GF-D8 (cell line): Measurements from ENCODE around the gene CCDC69.
"Not testable (repeated sequence)": the region's sequence is repeated elsewhere in the genome, so short reads cannot be mapped to it uniquely, and the experiment has no call there.

Experiments used
- DNase-seq: peaks from one replicate; lab custom pipeline; 2025; lab: John Stamatoyannopoulos, UW

CCDC69 gene

GRCh38 chr5:151245680-151246219, 21.9 kb upstream of the CCDC69 start:
- DNase-seq = no peak

DNA sequence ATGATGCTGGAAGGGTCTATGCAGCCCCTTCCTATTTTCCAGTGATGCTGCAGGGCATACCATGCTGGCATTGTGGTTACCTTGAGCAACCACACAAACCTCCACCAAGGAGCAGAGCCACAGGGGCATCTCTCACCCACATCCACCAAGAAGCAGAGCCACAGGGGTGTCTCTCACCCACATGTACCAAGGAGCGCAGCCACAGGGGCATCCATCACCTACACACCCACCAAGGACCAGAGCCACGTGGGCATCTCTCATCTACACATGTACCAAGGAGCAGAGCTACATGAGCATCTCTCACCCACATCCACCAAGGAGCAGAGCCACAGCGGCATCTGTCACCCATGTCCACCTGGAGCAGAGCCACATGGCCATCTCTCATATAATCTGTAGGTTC, 20.3 kb upstream of the CCDC69 start:
- DNase-seq = no peak

DNA sequence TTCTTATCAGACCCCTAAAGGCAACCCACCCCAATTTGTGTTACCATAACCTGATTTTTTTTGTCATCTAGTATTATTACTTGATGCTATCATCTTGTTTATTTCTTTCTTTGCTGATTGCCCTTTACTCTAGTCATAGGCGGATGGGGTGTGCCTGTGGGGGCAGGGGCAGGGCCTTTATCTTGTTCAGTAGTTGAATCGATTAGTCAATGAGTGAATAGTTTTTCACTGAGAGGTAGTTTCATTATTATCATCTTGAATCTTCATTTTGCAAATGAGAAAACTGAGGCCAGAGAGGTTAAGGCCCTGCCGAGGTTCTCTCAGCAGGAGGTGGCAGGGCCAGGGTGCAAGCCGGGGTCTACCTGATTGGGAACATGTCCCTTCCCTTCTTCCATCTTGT, 19.7 kb upstream of the CCDC69 start:
- no peak for DNase-seq

- DNase-seq = no peak
These were observed 19.2 kb upstream of the CCDC69 start for GRCh38 chr5:151243127-151243526.

GRCh38 chr5:151240924-151241635, 17.2 kb upstream of the CCDC69 start:
- DNase-seq = no peak

- not testable (repeated sequence) for DNase-seq
These were observed 16.5 kb upstream of the CCDC69 start for GRCh38 chr5:151240268-151240835.

GRCh38 chr5:151239237-151239861, 15.5 kb upstream of the CCDC69 start:
- DNase-seq = no peak

DNA sequence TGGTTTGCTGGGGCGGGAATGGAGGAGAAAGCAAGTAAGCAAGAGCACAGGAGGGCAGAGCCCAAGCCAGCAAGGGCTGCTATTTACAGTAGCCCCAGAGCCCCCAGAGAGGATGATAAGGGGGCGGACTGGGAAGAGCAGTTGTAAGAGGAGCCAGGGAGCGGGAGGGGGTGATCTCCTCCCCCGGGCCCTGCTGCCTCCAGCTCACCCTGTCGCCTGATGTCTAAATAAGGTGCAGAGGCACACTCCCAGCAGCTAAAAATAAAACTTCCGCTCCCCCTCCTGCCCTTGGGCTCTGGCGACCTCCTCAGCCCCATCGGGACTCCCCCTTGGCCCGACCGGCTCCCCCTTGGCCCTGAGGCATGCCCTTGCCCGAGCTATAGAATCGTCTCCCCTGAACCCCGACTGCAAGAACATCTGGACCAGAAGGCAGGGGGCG, 14.4 kb upstream of the CCDC69 start:
- DNase-seq = no peak

- no peak for DNase-seq
These were observed 13.8 kb upstream of the CCDC69 start for GRCh38 chr5:151237685-151238084.

- no peak for DNase-seq
These were observed 13.0 kb upstream of the CCDC69 start for GRCh38 chr5:151236888-151237287.

DNA sequence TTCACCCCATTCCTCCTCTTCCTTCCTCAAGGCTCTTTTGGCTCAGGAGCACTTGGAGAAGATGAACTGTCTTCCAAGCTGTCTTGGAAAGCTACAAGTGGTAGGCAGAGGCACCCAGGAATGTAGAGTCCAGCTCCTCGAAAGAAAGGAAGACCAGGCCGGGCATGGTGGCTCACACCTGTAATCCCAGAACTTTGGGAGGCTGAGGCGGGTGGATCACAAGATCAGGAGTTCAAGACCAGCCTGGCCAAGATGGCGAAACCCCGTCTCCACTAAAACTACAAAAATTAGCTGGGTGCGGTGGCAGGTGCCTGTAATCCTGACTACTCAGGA, 11.3 kb upstream of the CCDC69 start:
- not testable (repeated sequence) for DNase-seq

- DNase-seq = no peak
These were observed 10.8 kb upstream of the CCDC69 start for GRCh38 chr5:151234476-151235238.

DNA sequence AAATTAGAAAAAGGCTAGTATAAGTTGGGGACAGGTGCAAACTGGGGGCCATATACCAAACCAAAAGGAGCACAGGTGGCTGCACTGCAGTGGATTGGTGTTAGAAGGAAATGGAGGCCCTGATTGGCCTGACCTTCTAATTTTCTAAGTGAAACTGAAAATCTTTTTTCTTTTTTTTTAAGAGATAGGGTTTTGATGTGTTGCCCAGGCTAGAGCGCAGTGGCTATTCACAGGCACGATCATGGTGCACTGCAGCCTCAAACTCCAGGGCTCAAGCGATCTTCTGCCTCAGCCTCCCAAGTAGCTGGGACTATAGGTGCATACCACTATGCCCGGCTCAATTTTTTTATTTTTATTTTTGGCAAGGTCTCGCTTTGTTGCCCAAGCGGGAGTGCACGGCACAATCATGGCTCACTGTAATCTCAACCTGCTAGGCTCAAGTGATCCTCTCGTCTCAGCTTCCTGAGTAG, 9.8 kb upstream of the CCDC69 start:
- no peak for DNase-seq

DNA sequence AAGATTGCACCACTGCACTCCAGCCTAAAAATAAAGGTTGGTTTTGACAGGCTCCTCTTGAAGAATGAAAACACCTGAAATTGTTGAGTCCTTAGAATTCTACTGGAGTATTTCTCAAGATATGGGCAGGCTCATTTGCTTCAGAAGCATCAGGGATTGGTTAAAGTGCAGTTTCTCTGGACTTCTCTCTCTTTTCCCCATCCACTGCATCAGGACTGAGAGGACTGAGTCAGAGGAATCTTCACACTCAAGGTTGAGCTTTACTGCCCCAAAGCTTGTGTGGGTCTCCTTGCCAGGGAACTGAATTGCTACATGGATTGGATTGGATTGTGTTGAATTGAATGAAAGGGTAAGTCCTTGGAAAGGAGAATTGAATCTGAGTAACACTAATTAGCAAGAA, 7.5 kb upstream of the CCDC69 start:
- DNase-seq = no peak

DNA sequence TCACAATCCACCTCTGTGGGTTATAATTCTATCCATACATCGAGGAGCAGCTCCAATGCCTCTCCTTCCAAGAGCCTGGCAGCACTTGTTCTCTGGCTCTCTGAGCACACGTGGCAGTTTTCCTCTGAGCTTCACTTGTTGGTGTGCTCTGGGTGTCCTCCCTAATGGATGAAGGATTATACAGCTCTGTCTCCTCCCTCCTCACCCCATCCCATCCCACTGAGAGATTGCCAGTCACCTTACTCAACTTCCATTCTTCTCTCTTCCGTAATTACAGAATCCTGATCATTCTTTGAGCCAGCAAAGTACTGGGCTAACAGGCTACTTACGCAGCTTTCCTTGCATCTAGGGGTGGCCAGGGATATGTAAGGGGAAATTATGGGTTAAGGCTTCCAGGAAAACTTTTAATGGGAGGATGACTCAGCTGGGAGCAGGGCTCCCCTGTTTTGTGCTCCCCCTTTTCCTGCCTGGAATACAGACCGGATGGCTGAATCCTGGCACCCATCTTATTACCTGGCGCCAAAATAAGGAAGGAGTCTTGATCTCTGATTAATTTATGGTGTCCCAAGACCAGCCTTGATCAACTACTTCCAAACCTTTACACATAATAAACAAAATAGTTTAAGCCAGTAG, 6.3 kb upstream of the CCDC69 start:
- no peak for DNase-seq

DNA sequence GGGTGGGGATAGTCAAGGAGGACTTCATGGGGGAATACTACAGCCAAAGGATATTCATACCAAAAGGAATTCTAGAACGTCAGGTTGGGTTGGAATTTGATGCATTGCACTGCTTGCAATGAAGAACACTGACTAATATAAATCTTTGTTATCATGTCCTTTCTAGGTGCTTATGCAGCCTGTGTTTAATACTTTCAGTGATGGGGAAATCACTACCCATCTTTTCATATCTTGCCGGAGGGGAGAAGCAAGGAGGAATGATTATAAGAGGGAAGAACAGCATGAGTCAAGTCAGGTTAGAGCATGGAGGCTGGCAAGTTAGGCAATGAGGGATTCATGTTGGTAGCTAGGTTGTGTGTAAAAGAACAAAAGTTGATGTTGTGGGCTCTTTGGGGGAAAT, 5.1 kb upstream of the CCDC69 start:
- no peak for DNase-seq

DNA sequence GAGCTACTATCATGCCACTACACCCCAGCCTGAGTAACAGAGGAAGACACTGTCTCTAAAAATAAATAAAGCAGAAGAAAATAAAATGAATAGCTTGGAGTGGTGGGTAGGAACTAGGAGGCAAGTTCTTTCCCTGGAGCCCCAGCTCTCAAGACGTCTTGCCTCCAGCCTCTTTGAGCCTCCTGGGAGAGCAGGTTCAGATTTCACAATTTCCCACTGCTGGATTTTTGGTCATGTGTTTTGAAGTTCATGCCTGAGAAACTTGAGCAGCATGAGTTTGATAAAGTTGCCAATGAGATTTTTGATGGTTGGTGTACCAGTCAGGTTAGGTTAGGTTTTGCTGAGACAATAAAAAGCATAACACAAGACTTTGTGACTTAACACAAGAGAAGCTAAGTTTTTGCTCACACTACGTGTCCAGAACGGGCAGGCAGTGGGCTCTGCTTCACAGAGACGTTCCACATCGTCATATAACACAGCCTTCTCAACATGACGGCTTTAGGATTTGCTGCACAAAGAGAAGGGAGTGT, 4.1 kb upstream of the CCDC69 start:
- no peak for DNase-seq

DNA sequence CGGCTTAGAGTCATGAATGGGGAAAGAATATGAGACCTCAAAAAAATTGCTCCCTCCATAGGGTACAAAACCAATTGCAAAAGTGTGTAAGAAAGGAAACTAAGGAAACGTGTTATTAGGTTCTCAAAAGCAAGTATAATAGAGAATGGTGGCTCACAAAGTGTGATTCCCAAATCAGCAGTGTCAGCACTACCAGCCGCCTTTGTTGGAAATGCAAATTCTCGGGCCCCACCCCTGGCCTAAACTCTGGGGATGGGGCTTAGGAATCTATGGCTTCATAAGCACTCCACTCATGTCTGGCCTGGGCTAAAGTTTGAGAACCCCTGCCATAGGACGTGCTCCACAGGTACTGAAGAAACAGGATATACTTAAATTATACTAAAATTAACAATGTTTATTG, 1.6 kb upstream of the CCDC69 start:
- DNase-seq = no peak

DNA sequence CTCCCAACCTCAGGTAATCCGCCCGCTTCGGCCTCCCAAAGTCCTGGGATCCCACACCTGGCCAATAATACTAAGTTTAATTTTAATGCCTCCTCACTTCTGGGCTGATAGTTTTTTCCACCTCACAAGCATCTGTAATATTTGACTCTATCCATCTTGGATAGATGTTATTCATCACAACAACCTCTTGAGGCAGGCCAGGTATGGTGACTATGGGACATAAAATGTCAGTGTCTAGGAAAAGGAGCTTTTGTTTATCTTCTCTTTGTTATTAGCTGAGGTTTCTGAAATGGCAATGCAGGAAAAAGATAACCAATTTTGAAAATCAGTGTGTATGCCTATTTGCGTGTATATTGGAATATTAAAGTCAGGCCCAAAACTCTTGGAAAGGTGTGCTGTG, 1.2 kb upstream of the CCDC69 start:
- no peak for DNase-seq

DNA sequence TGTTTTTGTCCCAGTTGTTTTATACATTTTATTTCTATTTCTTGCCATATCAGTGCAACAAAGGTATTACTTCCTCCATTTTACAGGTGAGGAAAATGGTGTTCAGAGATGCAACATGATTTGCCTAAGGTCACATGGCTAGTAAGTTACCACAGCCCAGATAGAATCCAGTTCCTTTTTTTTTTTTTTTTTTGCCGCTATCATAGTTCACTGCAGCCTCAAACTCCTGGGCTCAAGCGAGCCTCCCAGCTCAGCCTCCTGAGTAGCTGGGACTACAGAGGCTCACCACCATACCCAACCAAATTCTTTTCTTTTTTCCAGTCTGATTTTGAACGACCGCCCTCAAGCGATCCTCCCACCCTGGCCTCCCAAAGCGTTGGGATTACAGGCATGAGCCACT, 480 bp upstream of the CCDC69 start:
- DNase-seq = no peak

GRCh38 chr5:151222790-151223446, 974 bp downstream of the CCDC69 start:
- no peak for DNase-seq
